Caco-2 (cell line): ENCODE data around the gene SLC10A7. TPM values are rescaled to one million over a fixed set of nuclear protein-coding genes. Genes with fewer than 3 reads are reported as not detected.
"Not testable (repeated sequence)": the region's sequence is repeated elsewhere in the genome, so short reads cannot be mapped to it uniquely, and the experiment has no call there.

Experiments used
- BruUV-seq: library from RNA; stranded (reverse); fragments of 400-500 nt; replicated peaks from 2 replicates; lab custom pipeline; 2021; lab: Mats Ljungman, UMichigan
- CTCF ChIA-PET: fragments of 300-600 bp; sonication (Branson Sonifier 250); formaldehyde crosslinking; loops from one replicate; lab custom pipeline; 2022; ENCODE audit warnings: antibody characterized with exemption; lab: Charles Lee
- POLR2A ChIA-PET: fragments of 300-600 bp; sonication (Branson Sonifier 250); formaldehyde crosslinking; loops from one replicate; lab custom pipeline; 2022; ENCODE audit warnings: antibody characterized with exemption; lab: Charles Lee
- DNase-seq, 2 experiments: peaks; one replicate each; pipeline versions ENCODE4 v3.0.0 to v3.0.0-alpha.2; 2020 to 2022
- H3K27me3 ChIP-seq: replicated peaks from 2 replicates; pipeline ENCODE4 v1.6.0; 2011; ENCODE audit warnings: low read length; ENCODE audit not compliant: control insufficient read depth, insufficient read depth
- H3K36me3 ChIP-seq: 2 replicates; pipeline ENCODE4 v1.5.1; 2011; ENCODE audit warnings: low read length; ENCODE audit not compliant: control insufficient read depth, insufficient read depth
- H3K4me1 ChIP-seq: fragments of 250-450 bp; sonication (Bioruptor Pico); 2 replicates; pipeline ENCODE4 v1.5.1; 2020; ENCODE audit warnings: mild to moderate bottlenecking
- H3K4me3 ChIP-seq: 2 replicates; pipeline ENCODE4 v1.5.1; 2011; ENCODE audit warnings: low read depth, mild to moderate bottlenecking, control low read depth, low read length
- H3K9me3 ChIP-seq: fragments of 250-450 bp; sonication (Bioruptor Pico); 2 replicates; pipeline ENCODE4 v1.5.1; 2020; ENCODE audit warnings: mild to moderate bottlenecking, moderate library complexity
- H3K27ac Mint-ChIP-seq: one replicate; pipeline ENCODE4 v1.8.0; 2022; ENCODE audit warnings: mixed read lengths; ENCODE audit not compliant: unreplicated experiment
- H3K27me3 Mint-ChIP-seq: one replicate; pipeline ENCODE4 v1.8.0; 2022; ENCODE audit warnings: mixed read lengths; ENCODE audit not compliant: insufficient read depth, unreplicated experiment
- H3K36me3 Mint-ChIP-seq: one replicate; pipeline ENCODE4 v1.8.0; 2022; ENCODE audit warnings: mild to moderate bottlenecking, mixed read lengths; ENCODE audit not compliant: insufficient read depth, unreplicated experiment
- H3K4me1 Mint-ChIP-seq: one replicate; pipeline ENCODE4 v1.8.0; 2022; ENCODE audit warnings: low read depth, mixed read lengths; ENCODE audit not compliant: unreplicated experiment
- H3K4me3 Mint-ChIP-seq: one replicate; pipeline ENCODE4 v1.8.0; 2022; ENCODE audit warnings: mild to moderate bottlenecking, moderate library complexity, mixed read lengths; ENCODE audit not compliant: unreplicated experiment
- H3K9me3 Mint-ChIP-seq: one replicate; pipeline ENCODE4 v1.8.0; 2022; ENCODE audit warnings: mixed read lengths; ENCODE audit not compliant: unreplicated experiment
- intact Hi-C: fragments of 100-400 bp; cut with micrococcal nuclease; formaldehyde crosslinking; loops from one replicate; pipeline ENCODE4 v1.10.0; 2022; ENCODE audit not compliant: unreplicated experiment
- total RNA-seq: library from RNA; stranded (reverse); gene quantifications from 2 replicates; pipeline ENCODE4 v1.2.3, GENCODE V29; 2022
- TF ChIP-seq, protein P1 (sequence below), 2 experiments: fragments of 200-600 bp in 1 of 2; IDR thresholded peaks; 1 replicate in 1 of 2; 2 replicates in 1 of 2; pipeline versions ENCODE4 v1.5.1 to v1.8.0; 2011 to 2022; ENCODE audit warnings: antibody characterized with exemption in 1 of 2, control low read depth in 1 of 2, inconsistent platforms in 1 of 2, low read depth in 1 of 2, low read length in 1 of 2, mild to moderate bottlenecking in 1 of 2, moderate library complexity in 1 of 2; ENCODE audit not compliant: insufficient read depth in 1 of 2, severe bottlenecking in 1 of 2, unreplicated experiment in 1 of 2

Gene SLC10A7
- total RNA-seq, 1 experiment from 2014 or later: 12.1 TPM

DNA sequence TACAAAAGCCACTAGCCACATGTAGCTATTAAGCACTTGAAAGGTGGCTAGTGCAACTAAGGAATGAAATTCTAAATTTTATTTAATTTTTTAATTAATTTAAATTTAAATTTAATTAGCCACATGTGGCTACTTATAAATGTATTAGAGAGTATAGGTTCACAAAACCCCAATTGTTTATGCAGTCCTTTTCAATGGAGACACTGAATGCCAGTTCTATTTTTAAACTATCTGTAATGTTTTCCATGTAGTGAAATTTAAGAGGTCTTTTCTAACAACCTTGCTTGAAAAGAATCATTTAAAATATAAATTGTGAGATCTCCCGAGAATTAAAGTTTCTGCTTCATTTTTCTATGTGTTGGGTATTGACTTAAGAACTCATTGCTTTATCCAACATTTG, 154.4 kb downstream of the SLC10A7 start:
- H3K4me1 Mint-ChIP-seq: peaks cover 7% of the 10 kb centered on the region
- no peak overlapping the region for H3K4me3 ChIP-seq
- H3K9me3 Mint-ChIP-seq: peaks cover 15% of the 10 kb centered on the region
- no peak for DNase-seq
- peaks cover 8% of the 10 kb centered on the region; the same call in 1 of the 2 replicates for H3K4me1 ChIP-seq
- H3K36me3 ChIP-seq: no peaks in the 10 kb centered on the region
- no peak overlapping the region for H3K4me3 Mint-ChIP-seq
- BruUV-seq: no TSS peak
- ChIA-PET POLR2A (no interaction called here), CTCF (no interaction called here)
- H3K9me3 ChIP-seq: no peaks in the 10 kb centered on the region
- no peaks in the 10 kb centered on the region for H3K27me3 ChIP-seq
- TF ChIP-seq, protein P1, sequence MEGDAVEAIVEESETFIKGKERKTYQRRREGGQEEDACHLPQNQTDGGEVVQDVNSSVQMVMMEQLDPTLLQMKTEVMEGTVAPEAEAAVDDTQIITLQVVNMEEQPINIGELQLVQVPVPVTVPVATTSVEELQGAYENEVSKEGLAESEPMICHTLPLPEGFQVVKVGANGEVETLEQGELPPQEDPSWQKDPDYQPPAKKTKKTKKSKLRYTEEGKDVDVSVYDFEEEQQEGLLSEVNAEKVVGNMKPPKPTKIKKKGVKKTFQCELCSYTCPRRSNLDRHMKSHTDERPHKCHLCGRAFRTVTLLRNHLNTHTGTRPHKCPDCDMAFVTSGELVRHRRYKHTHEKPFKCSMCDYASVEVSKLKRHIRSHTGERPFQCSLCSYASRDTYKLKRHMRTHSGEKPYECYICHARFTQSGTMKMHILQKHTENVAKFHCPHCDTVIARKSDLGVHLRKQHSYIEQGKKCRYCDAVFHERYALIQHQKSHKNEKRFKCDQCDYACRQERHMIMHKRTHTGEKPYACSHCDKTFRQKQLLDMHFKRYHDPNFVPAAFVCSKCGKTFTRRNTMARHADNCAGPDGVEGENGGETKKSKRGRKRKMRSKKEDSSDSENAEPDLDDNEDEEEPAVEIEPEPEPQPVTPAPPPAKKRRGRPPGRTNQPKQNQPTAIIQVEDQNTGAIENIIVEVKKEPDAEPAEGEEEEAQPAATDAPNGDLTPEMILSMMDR (IDR thresholded peaks at IDR 0.05; ENCODE audit: insufficient read depth in 1 of 2, low read depth in 1 of 2, low read length in 1 of 2, severe bottlenecking in 1 of 2, unreplicated experiment in 1 of 2): no peak
- no peak overlapping the region for H3K27ac Mint-ChIP-seq
- H3K36me3 Mint-ChIP-seq: no peaks in the 10 kb centered on the region
- intact Hi-C loops: no loop called here
- no peaks in the 10 kb centered on the region for H3K27me3 Mint-ChIP-seq

DNA sequence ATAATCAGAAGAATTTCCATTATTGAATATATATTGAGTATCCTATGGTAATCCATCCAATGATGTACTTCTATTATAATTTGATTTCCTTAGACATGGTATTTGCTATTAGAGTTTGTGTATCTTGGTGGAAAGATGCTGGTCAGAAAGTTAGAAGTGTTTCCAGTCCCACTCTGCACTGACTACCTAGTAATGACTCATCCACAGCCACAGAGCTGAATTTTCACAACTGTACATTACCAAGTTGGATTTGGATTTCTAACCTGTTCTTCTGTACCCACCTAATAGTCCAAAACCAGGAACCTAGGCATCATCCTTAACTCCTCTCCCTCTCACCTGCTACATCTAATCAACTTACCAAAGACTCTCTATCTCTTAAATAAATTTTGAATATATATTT, 162.0 kb downstream of the SLC10A7 start:
- intact Hi-C loops: no loop called here
- H3K27me3 ChIP-seq: no peaks in the 10 kb centered on the region
- BruUV-seq: no TSS peak
- no peak for DNase-seq
- H3K9me3 ChIP-seq: no peaks in the 10 kb centered on the region
- CTCF ChIA-PET: no interaction called here
- no peaks in the 10 kb centered on the region for H3K4me1 ChIP-seq
- Mint-ChIP-seq H3K4me3 (no peak overlapping the region), H3K9me3 (peaks cover 15% of the 10 kb centered on the region), H3K27me3 (no peaks in the 10 kb centered on the region), H3K4me1 (peaks cover 6% of the 10 kb centered on the region), H3K36me3 (no peaks in the 10 kb centered on the region), H3K27ac (no peak overlapping the region)
- H3K4me3 ChIP-seq: no peak overlapping the region
- TF ChIP-seq, protein P1 (IDR thresholded peaks at IDR 0.05; ENCODE audit: insufficient read depth in 1 of 2, low read depth in 1 of 2, low read length in 1 of 2, severe bottlenecking in 1 of 2, unreplicated experiment in 1 of 2): no peak
- no peaks in the 10 kb centered on the region for H3K36me3 ChIP-seq
- POLR2A ChIA-PET: no interaction called here

DNA sequence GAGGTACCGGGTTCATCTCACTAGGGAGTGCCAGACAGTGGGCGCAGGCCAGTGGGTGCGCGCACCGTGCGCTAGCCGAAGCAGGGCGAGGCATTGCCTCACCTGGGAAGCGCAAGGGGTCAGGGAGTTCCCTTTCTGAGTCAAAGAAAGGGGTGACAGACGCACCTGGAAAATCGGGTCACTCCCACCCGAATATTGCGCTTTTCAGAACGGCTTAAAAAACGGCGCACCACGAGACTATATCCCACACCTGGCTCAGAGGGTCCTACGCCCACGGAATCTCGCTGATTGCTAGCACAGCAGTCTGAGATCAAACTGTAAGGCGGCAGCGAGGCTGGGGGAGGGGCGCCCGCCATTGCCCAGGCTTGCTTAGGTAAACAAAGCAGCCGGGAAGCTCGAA, 171.6 kb downstream of the SLC10A7 start:
- H3K4me3 Mint-ChIP-seq, H3K9me3 Mint-ChIP-seq, H3K4me1 ChIP-seq, H3K27me3 ChIP-seq, POLR2A ChIA-PET, H3K36me3 ChIP-seq, H3K4me3 ChIP-seq, H3K4me1 Mint-ChIP-seq, H3K9me3 ChIP-seq, CTCF ChIA-PET, H3K27me3 Mint-ChIP-seq, intact Hi-C loops, H3K27ac Mint-ChIP-seq, H3K36me3 Mint-ChIP-seq, BruUV-seq, DNase-seq: not testable (repeated sequence)

GRCh38 chr4:146349306-146349705, 172.4 kb downstream of the SLC10A7 start:
- TF ChIP-seq, protein P1 (IDR thresholded peaks at IDR 0.05; ENCODE audit: insufficient read depth in 1 of 2, low read depth in 1 of 2, low read length in 1 of 2, severe bottlenecking in 1 of 2, unreplicated experiment in 1 of 2): no peak
- no peaks in the 10 kb centered on the region for H3K36me3 Mint-ChIP-seq
- no peaks in the 10 kb centered on the region for H3K9me3 ChIP-seq
- H3K4me3 ChIP-seq: no peak overlapping the region
- no peak overlapping the region for H3K4me3 Mint-ChIP-seq
- intact Hi-C loops: no loop called here
- H3K36me3 ChIP-seq: no peaks in the 10 kb centered on the region
- H3K27me3 Mint-ChIP-seq: no peaks in the 10 kb centered on the region
- H3K9me3 Mint-ChIP-seq: no peaks in the 10 kb centered on the region
- no peaks in the 10 kb centered on the region for H3K27me3 ChIP-seq
- no peak overlapping the region for H3K27ac Mint-ChIP-seq
- POLR2A ChIA-PET: no interaction called here
- no peaks in the 10 kb centered on the region for H3K4me1 Mint-ChIP-seq
- DNase-seq: no peak
- CTCF ChIA-PET: no interaction called here
- no peaks in the 10 kb centered on the region for H3K4me1 ChIP-seq
- no TSS peak for BruUV-seq
